ENCODE results near the gene APOBEC3H. TPM values are rescaled to one million over a fixed set of nuclear protein-coding genes. Genes with fewer than 3 reads are reported as not detected.

The APOBEC3H gene
- total RNA-seq, 1 experiment from 2014 or later: 0.24 TPM

DNA sequence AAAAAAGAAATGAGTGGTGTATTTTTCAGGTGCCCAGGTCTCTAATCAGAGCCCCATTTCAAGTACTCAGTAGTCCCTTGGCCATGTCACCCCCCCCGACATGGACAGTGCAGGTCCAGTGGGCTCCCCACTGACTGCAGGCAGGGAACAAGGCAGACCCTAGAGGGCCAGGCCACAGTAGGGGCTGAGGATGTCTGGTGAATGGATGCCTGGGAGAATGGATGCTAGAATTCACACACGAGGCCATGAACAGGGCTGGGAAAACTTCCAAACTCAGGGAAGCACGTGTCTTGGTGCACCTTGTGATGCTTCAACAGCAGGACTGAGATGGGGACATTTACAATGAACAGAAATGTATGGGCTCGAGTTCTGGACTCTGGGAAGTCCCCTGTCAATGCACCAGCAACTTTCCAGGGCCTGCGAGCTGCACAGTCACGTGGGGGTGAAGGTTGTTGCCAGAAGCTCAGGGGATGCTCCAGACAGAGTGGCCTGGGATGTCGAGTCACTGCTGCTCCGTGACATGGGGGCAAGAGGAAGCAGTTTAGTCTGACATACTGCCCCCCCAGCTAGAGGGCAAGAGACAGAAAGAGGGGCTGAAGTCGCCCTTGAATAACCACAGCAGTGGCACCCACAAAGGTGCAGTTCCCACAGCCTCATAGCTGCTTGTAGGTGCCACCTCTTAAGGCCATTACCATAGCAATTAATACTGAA lies 16.8 kb upstream of the APOBEC3H start:
- no peak for DNase-seq (ENCODE audit: low read depth)

DNA sequence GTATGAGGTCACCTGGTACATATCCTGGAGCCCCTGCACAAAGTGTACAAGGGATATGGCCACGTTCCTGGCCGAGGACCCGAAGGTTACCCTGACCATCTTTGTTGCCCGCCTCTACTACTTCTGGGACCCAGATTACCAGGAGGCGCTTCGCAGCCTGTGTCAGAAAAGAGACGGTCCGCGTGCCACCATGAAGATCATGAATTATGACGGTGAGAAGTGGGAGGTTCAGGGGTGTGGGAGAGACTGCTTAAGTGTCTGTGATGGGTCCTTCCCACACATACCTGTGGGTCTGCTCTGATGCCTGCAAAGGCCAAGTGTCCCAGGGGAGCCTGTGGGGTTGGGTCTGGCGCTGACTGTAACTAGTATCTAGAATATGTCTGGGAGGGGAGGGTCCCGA lies 16.0 kb upstream of the APOBEC3H start:
- DNase-seq (ENCODE audit: low read depth): no peak

DNA sequence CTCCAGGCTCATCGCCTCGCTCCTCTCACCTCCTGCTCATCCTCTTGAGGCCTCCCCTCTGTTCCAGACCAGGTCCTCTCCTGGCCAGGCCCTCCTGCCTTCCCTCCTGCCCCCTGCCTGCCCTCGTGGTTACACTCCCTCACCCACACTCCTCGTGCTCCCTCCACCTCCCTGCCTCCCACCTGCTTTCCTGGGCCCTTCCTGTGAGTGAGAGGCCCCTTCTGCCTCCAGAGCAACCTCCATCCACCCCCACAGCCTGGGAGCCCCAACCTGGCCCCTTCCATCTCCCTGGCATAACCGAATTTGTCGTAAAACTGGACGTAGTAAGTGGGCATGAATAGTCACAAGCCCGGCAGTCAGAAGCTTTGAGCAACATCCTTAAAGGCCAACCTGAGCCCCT lies 15.4 kb upstream of the APOBEC3H start:
- no peak for DNase-seq (ENCODE audit: low read depth)

DNA sequence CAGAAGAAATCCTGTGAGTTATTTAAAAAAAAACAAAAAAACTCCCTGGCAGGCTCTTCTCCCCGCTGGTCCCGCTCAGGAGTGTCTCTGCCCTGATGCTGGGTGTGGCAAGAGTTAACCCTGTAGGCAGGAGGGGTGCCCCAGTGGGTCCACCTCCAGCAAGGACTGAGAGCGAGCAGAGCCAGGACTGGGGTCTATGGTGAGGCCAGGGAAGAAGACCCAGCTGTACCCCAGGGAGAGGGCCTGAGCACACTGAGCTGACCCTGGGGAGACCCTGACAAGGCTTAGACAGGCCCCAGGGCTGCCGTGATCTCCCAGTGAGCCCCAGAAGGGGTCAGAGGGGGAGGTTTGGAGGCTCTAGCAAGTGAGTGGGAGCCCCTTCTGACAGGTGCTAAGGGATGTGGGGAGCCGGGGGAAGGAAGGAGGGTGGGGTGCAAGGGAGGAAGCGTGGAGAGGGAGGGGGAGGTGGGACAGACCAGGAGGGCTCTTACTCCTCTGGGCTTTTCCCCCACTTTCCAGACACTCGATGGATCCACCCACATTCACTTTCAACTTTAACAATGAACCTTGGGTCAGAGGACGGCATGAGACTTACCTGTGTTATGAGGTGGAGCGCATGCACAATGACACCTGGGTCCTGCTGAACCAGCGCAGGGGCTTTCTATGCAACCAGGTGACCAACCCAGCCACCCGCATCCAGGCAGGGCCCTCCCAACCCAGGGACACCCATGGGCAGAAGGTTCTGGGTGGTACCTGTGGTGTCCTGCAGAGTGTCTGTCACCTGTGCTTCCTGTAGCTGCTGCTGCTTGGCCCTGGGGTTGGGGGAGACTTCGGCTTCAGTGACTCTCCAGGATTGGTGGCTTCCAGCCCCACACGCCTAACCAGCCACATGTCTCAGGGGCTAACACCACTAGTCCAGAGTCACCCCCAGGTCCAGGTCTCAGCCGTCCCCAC lies 13.6 kb upstream of the APOBEC3H start:
- no peak for DNase-seq (ENCODE audit: low read depth)

DNA sequence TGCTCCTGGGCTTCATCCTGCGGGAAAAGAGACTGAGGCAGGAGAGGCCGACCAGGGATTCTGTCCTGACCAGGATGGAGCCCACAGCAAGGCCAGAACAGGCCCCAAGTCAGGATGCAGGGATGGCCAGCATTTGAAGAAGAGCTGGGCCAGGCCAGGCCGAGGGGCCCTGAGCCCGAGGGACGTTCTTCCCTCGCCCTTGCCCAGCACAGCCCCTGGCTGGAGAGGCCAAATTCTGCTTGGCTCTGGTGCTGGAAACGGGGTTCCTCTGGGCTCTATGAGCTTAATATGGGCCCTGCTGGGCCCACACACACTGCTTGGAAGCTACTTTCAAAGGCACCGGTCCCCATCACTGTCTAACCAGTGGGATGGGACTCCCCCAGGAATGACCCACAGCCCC lies 12.4 kb upstream of the APOBEC3H start:
- DNase-seq (ENCODE audit: low read depth): no peak

DNA sequence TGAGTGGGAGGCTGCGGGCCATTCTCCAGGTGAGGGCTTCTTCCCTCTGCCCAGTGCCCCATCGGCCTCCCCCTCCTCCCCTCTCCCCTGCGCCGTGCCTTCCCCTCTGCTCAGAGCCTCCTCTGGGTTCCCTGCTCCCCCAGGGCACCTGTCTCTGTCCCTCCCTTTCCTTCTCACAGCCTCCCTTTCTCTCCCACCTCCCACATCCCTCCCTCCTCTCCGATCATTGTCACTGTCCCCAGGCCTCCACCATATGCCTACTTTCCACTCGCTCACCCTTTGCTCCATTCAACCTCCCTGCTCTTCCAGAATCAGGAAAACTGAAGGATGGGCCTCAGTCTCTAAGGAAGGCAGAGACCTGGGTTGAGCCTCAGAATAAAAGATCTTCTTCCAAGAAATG lies 9.9 kb upstream of the APOBEC3H start:
- DNase-seq (ENCODE audit: low read depth): no peak

DNA sequence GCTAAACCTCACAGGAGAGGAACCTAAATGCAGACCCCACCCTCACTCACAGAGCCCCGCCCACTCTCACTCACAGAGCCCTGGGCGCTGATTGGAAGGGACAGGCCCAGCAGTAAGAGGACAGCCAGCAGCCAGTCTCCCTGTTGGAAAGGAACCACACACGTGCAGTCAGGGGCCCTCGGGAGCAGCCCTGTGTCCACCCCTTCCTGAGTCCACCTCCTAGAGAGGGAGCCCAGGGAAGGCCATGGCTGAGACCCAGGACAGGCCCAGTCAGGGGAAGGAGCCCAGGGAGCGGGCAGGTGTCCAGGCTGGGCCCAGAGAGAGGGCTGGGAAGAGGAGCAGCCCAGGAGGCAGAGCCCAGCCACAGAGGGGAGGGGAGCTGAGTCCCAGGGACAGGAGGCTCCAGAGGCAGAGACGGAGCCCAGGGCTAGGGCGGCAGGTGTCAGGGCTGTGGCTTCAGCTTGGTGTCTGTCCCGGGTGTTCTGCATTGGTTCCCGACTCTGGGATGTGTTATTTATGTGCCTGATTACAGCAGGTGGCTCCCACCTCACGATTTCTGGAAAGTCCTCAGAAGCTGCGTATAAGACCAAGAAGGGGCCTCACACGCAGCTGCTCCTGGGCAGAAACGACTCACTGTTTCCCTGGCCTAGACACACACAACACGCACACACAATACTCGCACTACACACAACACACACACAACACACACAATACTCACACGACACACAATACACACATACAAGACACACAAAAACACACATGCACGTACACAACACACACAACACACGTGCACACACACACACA lies 9.0 kb upstream of the APOBEC3H start:
- no peak for DNase-seq (ENCODE audit: low read depth)

DNA sequence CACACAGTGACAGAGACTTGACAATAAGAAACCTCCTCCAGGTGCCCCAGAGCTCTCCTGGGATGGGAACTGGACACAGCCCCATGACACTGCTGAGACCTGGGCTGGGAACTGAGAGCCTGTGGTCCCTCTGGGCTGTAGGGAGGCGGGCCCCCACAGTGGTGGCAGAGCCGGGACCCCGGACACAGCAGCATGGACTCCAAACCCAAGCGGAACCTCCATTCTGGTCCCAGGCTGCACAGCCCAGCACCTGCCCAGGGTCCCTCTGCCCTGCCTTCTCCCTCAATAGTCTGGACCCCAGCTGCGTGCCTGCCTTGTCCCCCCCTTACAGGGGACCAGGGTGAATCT lies 8.4 kb upstream of the APOBEC3H start:
- no peak for DNase-seq (ENCODE audit: low read depth)

DNA sequence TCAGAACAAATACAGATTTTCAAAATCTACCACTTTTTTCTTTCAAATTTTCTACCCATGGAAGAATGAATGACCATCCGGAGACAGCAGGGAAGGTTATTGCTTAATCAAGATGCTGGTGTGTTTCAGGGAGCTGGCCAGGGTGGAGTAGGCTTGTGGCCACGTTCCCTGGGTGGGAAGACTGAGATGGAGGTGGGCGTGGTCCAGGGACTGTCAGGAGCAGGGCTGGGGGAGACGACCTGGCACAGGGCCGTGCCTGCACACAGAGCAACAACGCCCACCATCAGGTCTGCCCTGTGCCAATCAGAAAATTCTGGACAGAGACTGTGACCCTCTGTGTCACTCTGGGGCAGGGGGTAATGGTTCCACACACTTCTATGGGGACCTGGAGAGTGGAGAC lies 7.1 kb upstream of the APOBEC3H start:
- no peak for DNase-seq (ENCODE audit: low read depth)

DNA sequence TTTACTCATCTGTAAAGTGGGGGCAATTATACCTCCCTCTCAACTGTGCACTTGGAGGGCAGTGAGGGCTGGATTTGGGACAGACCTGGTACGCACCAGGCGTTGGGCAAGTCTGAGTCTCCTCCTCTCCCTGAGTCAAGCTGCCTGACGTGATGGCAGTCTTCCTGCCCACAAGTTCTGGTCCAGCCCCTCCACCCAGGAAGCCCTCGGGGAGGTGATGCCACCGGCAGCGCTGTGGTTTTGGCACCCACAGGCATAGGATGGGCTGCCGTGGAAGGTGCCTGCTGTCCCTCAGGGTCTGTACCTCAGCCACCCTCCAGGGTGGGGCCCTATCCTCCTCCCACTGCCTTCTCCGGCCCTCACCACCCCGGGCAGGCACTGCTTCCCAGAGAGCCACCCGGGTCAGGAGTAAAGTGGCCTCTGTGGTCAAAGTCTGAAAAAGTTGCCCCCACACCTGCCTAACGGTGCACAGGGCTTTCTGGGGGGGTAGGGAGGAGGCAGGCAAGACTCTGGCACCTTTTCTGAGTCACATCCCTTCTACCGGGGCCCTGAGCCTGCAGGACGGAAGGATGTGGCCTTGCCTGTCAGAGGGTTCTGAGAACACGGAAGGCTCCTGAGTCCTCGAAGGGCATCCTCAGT lies 6.5 kb upstream of the APOBEC3H start:
- DNase-seq (ENCODE audit: low read depth): peak; percentile 57

DNA sequence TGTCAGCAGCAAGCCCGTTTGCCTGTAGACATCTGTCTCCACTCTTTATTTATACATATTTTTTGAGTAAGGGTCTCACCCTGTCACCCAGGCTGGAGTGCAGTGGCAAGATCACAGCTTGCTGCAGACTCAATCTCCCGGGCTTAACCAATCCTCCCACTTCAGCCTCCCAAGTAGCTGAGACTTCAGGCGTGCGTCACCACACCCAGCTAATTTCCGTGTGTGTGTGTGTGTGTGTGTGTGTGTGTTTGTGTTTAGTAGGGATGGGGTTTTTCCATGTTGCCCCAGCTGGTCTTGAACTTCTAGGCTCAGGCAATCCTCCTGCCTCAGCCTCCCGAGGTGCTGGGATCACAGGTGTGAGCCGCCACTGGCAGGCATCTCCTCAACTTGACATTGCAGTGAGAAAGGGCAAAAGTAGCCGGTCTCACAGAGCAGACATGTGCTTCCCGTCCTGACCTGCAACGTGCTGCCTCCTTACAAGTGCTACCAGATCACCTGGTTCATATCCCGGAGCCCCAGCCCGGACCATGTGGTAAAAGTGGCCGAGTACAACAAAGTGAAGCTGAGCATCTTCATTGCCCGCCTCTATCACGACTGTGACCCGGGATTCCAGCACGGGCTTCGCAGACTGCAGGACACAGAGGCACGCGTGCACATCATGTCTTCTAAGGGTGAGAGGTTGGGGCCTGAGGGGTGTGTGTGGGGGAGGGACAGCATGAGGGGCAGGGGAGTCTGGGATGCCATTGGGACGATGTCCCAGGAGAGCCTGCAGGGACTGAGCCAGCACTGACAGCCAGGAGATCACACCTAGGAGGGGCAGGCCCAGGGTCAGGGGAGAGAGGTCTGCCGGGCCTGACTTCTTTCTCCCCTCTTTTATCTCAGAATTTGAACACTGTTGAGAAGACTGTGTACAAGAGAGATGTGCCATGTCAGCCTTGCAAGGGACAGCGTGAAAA lies 5.6 kb upstream of the APOBEC3H start:
- DNase-seq (ENCODE audit: low read depth): no peak

DNA sequence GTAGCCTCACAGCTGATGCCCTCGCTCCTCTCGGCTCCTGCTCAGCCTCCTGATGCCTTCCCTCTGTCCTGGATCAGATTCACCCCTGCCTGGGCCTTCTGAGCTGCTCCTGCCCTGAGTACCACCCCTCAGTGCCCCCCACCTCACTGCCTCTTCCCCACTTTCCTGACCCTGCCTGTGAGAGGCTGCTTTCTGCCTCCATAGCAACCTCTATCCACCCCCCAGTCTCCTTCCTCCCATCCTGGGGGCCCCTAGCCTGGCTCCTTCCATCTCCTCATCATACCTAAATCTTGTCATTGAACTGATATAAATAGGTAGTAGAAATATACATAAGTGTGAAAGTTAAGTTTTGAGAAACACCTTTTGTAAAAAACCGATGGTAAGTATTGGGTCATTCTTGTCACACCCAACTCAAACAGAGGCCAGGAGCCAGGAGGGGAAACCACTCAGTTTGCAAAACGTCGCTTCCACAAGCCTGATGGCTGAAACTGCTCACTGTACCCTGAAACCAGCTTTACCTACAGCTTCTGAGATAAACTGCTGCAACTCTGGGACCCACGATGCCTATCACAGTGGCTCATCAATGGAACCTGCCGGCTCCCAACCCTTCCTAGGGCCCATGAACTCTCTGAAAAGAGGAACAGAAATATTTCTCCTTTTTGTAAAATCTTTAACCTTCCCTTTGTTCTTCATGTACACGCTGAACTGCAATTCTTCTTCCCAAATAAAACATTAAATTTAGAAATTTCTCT lies 4.8 kb upstream of the APOBEC3H start:
- DNase-seq (ENCODE audit: low read depth): no peak

DNA sequence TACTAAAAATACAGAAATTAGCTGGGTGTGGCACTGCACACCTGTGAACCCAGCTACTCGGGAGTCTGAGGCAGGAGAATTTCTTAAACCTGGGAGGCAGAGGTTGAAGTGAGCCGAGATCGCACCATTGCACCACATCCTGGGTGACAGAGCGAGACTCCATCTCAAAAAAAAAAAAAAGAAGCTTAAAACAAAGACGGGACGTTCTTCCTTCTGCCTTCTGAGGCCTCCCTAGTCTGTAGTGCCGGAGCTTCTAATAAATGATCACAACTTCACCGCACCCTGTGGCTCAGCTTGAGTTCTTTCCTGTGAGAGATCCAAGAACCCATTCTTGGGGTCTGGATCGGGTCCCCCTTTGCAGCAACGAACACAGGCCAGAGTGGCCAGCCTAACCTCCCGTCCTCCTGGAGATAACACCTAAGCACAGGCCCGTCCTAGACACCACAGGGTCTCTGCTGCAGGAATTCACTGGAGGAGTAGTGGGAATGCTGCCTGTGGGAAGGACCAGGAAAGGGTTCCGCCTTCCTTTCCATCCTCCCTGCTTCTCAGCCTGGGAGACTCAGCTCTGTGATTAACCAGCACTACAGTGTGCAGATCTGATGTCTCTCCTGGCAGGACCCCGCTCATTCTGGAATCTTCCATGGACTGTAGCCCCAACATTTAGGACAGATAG lies 2.2 kb upstream of the APOBEC3H start:
- DNase-seq (ENCODE audit: low read depth): no peak

DNA sequence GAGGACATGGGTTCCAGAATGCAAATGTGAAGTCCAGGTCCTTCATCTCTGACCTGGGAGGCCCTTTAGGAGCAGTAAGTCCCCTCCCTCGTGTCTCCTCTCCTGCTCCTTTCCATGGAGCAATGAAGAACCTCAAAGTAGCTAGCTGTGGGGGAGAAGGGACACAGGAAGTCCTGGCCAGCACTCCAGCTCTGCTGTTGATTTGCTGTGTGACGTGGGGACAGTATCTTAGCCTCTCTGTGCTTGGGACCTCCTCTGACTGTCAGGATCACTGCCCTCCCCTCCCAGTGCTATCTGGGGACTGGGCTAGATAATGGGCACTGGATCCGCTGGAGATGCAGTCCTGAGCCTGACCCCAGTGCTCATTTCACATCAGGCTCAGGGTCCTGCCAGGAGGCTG lies 1.1 kb upstream of the APOBEC3H start:
- DNase-seq (ENCODE audit: low read depth): no peak

DNA sequence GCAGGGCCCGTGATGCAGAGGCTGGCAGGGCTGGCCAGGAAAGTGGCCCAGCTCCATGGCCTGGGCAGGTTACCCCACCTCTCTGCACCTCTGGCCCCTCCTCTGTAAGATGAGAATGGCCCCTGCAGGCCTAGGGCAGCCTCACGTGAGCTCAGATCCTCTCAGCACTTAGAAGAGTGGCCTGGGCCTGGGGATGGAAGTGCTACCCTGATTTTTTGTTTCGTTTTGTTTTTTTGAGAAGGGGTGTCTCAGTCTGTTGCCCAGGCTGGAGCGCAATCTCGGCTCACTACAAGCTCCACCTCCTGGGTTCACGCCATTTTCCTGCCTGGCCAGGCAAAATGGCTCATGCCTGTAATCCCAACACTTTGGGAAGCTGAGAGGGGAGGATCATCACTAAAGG lies 982 bp downstream of the APOBEC3H start:
- DNase-seq (ENCODE audit: low read depth): no peak

DNA sequence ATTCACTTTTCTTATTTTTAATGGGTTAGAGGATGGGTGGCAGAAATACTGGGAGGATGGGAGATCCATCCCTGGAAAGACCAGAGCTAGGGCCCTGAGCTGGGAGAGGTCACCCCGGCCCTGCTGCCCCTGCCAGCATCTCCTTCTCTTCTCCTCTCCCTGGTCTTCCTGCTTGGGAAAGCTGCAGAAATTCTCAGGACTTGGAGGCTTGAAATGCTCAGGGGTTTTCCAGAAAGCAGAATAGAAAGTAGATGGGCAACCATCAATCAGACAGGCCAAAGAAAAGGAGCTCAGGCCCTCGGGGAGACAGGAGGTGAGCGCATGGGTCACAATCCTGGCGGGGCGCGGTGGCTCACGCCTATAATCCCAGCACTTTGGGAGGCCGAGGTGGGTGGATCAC lies 1.5 kb downstream of the APOBEC3H start:
- no peak for DNase-seq (ENCODE audit: low read depth)

DNA sequence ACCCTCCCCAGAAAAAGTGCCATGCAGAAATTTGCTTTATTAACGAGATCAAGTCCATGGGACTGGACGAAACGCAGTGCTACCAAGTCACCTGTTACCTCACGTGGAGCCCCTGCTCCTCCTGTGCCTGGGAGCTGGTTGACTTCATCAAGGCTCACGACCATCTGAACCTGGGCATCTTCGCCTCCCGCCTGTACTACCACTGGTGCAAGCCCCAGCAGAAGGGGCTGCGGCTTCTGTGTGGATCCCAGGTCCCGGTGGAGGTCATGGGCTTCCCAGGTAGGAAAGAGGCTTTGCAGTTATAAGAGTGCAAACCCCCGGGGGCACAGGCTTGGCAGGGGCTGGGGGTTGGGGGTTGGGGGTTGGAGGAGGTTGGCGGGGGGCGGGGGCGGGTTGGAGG lies 4.2 kb downstream of the APOBEC3H start:
- no peak for DNase-seq (ENCODE audit: low read depth)

DNA sequence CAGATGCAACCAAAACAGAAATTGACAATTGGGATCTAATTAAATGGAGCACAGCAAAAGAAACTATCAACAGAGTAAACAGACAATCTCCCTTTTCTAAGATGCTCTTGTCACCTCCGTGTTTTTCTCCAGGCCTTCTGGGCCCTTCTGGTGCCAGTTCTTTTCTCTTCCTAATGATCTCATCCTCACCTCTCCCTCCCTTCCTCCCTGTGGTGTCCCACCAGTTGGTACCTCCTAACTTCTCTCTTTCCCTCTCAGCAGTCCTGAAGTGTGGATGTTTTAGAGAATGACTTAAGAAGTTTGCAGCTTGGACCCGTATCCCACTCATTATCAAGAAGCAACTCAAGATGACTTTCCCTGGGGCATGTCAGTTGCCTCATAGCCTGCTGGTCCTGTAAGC lies 6.4 kb downstream of the APOBEC3H start:
- DNase-seq (ENCODE audit: low read depth): no peak

DNA sequence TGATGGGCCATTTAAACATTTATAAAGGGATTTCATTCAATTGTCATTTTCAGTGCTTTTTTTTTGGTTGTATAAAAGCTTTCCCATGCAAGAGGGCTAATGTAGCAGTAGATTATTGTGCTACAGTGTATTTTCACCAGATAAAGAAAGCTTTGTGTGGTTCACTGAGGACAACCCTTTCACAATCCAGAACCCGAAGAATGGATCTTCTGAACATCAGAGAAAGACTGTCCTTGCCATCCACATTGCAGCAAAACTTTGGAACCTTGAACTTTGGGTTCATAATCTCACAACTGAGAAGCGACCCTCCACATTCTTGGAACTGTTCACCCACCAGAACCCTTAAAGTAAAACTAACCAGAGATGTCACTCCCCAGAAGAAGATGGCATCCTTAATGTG lies 9.3 kb downstream of the APOBEC3H start:
- DNase-seq (ENCODE audit: low read depth): no peak

All from HT1080 (cell line).